Stimulated activated CD4-positive, alpha-beta T cell treated with anti-CD3 and anti-CD28 coated beads, Interleukin-1b, Interleukin-23, amount 100 ng/mL, for 4 hours (primary cell): Measurements from ENCODE around the gene PXDC1.
"Not testable (repeated sequence)": the region's sequence is repeated elsewhere in the genome, so short reads cannot be mapped to it uniquely, and the experiment has no call there.

Experiments used
- DNase-seq, 2 donors: peaks; one replicate each; pipeline ENCODE4 v3.0.0-alpha.2; 2020; ENCODE audit warnings: low read depth in 2 of 2

PXDC1 gene

DNA sequence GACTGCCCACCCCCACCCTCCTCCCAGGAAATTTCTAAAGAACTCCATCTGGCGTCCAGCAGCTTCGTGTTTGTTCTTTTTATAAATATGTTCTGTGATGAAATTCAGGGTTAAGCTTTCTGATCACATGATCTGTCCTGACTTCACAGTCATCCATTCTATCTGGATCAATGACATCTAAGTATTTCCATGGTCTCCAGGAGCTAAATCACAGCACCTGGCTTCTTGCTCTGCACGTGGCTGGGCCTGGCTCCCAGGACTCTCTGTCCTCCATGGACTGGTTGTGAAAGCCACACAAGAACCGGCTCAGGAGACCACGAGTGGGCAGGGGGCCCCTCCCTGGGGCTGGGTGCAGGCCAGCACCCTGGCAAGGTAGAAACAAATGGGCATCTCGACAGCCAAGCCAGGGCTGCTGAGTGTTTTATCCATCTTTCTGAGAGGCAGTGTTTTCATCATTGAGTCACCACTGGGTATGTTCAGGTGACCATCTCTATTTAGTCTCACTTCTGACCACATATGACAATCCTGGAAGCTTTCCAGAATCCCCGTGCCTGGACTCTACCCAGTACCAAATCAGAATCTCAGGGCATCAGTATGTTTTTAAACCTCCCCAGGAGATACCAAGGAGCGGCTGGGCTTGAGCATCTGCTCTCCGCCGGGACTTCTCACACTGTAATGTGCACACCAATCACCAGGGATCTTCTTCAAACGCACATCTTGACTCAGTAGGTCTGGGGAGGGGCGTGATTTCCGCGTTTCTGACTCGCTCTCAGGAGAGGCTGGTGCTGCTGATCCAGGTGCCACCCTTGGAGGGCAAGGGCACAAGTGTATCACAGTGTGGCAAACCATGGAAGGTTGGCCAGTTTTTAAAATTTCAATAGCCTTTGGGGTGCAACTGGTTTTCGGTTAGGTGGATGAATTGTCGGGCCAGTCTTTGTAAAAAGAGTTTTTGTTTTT is 31.6 kb upstream of the PXDC1 start:
- DNase-seq, result no peak

DNA sequence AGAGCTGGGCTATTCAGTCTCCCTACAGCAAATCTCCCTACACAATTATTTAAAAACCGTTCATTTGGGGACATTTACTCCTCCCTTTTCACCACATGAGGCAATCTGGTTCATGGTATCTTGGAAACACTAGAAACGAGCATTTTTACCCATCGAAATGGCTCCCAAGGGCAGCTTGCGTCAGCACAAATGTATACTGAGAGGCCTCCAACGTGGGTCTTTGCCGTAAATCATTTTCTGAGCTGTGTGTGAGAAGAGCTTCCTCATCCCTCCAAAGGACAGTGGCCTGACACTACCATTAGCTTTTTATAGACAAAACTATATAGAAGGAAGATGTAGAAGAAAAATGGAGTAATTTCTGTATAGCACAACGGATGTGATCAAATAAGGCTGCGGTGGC is 30.0 kb upstream of the PXDC1 start:
- DNase-seq, result no peak

DNA sequence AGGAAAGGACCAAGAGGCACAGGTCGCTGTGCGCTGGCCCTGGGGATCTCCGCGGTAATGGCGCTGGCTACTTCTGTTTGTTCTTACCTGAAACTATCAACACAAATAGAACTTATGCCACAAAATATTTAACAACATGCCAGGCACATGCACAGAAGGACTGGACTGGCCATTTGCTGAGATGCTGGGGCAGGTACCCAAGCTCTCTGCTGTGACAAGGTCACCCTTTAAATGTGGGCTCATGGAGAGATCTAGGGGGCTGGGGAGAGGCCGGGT is 28.0 kb upstream of the PXDC1 start:
- no peak for DNase-seq

DNA sequence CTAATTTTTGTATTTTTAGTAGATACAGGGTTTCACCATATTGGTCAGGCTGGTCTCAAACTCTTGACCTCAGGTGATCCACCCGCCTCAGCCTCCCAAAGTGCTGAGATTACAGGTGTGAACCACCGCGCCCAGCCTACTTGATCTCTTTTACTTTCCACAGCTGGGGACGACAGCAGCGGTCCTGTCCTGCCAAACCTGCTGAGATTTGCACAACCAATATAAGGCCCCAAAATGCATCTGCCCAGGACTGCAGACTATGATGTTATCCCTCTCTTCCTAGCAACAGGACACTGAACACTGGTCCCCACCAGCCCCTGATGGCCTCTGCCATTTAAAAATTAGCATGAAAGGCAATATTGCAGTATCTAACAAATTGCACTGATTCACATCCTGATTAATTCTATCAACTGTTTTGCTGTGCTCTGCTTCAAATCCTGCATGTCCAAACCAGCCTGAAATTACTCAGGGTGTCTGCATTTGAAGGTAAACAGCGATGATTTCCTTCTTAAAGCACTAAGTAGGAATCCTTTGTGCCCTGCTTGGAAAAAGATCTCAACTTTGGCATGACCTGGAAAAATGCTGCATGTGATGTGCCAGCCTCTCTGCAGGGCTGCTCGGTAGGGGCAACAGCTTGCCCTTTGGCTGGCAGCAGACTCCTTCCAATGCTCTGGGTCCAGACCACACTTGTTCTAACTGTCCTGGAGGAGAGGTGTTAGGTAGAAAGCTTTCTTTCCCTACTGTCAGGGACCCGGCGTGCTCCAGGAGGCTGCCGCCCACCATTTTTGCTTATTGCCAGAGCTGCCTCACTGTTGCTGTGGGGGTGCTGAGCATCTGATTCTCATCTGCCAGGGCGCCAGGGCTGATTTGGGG is 27.4 kb upstream of the PXDC1 start:
- no peak for DNase-seq

DNA sequence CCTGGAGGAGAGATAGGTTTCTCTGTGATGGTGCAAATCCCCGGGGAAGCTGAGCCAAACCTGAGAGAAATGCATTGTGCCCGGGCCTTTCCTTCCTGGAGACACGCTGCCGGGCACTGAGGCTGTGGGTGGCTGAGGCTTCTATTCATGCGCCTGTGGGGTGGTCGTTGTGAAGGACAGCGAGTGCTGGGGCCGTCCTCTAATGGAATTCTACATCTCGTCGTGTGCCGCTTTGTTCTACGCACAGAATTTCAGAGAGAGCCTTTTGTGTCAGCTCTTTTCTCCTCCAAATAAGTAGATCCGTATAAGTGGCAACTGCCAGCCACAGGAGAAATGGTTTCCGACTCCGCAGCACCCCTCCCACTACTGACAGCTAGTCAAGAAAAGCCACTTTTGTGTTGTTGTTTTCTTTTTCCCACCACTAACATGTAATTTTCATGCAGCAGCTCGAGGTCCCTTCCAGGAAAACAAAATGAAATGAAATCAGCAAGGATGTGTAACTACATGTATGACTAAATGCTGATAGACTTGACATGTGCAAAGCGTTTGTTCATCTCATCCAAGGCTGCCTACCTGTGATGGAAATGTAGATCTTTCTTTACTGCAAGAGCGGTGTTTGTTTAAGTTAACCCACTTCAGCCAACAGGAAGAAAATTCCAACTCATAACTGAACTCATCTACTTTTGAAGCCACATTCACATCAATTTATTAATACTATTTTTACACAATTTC is 26.4 kb upstream of the PXDC1 start:
- no peak for DNase-seq

DNA sequence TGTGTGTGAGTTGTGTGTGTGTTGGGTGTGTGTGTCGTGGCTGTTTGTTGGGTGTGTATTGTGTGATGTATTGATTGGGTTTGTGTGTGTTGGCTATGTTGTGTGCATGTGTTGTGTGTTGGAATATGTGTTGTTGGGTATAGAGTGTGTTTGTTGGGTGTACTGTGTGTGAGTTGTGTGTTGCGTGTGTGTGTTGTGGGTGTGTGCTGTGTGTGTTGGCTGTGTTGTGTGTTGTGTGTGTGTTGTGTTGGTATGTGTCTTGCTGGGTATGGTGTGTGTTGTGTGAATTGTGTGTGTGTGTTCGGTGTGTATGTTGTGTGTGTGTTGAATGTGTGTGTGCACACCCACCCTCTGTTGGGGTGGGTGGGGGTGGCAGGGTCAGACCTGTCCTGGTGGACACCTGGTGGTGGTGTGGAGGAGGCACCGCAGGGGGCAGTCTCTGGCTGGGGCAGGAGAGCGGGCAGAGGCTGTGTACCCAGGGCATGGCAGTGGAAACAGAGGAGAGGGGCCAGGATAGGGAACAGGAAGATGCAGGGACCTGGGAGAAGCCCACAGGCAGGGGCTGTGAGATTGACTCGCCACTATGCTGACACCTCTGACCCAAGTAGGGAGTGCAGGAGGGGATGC is 25.5 kb upstream of the PXDC1 start:
- no peak for DNase-seq

DNA sequence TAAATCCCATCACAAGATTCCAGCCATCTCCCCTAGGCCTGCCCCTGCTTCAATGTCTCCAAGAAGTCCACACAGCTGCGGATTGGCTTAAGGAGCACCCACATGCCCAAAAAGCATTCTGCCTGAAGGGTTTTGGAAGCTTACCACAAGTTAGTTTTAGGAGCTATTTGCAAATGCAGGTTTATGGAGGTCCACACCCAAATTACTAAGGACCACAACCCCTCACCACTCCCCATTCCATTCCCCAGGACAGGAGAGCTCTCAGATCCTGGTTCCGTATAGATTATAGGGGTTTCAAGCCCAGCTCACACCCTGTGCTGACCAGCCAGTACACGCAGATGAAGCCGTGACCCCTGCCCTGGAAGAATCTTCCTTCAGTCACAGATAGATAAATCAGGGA is 24.3 kb upstream of the PXDC1 start:
- no peak for DNase-seq

DNA sequence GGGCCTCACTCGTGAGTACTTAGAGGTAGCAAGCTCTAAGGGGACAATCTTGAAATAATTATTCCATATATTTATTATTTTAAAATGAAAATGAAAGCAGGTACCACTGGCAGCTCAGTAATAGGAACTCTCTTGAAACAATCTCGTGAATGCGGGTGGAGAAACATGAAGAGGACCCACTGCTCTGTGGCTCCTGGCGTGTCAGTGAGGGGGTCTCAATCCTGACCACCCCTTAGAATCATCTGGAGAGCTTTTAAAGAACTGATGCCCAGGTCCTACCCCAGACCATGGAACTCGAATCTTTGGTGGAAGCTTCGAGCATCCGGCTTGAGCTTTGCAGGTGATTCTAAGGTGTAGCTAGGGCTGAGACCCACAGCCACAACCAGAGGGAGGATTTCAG is 23.9 kb upstream of the PXDC1 start:
- no peak for DNase-seq

DNA sequence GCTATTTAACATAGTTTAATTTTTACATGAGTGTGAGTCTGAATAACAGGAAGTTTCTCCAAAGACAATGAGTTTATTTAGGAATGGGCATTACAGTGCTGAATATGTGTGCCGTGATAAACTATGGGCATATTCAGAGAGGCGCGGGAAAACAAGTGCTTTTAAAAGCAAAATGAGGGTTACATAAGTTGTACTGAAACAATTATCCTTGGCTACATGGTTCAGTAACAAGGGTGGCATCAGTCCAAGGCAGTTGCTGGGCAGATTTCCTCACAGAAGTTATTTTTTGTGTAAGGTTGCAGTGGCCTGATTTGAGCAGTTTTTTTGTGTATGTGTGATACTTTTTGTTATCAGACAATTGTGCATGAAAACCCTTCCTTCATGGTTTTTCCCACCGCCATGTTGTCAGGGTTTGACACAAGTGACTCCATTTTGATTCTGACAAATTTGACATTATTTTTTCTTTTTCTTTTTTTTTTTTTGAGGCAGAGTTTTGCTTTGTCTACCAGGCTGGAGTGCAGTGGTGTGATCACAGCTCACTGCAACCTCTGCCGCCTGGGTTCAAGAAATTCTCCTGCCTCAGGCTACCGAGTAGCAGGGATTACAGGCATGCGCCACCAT is 22.3 kb upstream of the PXDC1 start:
- no peak for DNase-seq

DNA sequence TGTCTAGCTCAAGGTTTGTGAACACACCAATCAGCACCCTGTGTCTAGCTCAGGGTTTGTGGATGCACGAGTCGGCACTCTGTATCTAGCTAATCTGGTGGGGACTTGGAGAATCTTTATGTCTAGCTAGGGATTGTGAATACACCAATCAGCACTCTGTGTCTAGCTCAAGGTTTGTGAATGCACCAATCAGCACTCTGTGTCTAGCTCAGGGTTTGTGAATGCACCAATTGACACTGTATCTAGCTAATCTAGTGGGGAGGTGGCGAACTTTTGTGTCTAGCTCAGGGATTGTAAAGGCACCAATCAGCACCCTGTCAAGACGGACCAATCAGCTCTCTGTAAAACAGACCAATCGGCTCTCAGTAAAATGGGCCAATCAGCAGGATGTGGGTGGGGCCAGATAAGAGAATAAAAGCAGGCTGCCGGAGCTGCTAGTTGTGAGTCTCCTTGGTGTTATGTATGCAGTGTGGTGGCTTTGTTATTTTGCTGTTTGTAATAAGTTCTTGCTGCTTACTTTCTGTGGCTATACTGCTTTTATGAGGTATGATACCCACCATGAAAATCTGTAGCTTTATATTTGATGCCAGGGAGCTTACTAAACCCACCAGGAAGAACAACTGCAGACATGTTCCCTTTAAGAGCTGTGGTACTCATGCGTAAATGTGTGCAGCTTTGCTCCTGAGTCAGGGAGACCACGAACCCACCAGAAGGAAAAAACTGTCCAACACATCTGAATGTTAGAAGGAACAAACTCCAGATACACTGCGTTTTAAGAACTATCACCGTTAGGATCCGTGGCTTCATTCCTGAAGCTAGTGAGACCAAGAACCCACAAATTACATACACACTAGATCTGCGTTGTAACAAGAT is 20.9 kb upstream of the PXDC1 start:
- not testable (repeated sequence) for DNase-seq

DNA sequence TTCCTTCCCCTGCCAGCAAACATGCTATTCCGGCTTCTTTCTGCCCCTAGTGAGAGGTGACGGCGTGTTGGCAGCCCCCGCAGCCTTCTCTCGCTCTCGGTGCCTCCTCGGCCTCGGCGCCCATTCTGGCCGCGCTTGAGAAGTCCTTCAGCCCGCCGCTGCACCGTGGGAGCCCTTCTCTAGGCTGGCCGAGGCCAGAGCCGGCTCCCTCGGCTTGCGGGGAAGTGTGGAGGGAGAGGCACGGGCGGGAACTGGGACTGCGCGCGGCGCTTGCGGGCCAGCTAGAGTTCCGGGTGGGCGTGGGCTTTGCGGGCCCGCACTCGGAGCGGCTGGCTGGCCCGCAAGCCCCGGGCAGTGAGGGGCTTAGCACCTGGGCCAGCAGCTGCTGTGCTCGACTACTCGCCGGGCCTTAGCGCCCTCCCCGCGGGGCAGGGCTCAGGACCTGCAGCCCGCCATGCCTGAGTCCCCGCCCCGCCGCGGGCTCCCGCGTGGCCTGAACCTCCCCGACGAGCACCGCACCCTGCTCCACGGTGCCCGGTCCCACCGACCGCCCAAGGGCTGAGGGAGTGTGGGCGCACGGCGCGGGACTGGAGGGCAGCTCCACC is 20.0 kb upstream of the PXDC1 start:
- no peak for DNase-seq

DNA sequence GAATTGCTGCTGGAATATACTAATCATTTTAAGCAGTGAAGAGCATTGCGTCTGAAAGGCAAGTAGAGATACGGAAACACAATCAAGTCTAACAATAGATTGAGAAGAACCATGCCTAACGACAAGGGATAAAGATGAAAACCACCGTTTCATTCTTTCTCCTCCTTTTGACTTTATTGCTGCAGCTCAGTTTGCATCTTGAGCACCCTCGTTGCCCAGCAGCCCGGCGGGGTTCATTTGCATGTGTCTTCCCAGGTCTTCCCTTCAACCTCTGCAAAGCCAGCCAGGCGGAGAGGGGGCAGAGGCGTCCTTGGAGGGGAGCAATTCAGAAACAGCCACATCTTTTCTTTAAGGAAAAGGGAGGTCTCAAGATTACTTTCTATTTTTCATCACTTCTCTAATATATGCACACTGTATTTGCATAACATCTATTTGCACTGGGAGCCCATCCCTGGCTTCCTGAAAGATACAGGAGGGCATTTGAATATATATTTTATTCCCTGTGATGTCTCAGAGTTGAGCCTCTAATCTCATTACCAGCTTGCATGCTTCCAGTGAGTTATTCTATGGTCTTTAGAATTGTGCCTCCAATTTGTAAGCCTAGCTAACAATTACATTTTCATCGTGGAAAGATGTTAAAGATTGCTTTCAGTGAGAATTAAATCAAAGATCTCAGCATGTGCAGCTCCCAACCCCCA is 18.7 kb upstream of the PXDC1 start:
- DNase-seq, result no peak

DNA sequence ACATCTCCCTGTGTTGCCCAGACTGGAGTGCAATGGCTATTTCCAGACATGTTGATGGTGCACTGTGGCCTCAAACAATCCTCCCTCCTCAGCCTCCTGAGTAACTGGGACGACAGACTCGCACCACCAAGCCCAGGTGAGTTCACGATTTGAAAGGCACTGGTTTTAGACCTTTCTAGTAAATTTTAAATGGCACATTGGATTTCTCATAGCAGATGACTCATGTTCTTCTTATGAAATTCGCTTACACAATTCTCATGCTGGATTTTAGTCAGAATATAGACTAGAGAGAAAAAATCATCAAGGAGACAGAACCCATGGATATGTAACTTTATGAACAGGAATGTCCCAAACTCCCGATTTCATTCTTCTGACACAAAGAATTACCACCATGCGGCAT is 18.1 kb upstream of the PXDC1 start:
- DNase-seq, result no peak

DNA sequence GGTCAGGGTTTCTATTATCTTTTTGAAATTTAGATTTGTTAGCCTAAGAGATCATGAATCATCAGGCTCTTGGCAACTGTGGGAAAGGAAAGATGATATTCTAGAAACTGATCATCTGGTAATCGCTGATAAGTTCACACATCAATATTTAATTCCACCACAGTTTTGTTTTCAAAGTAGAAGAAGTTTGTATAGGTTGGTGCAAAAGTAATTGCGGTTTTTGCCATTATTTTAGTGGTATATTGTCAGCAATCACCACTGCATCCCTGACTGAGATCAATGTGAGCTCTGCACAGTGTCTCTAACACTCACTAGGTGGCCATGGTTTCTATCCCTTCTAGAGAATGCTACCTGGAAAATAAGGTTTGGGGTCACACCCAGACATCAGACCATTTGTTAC is 17.0 kb upstream of the PXDC1 start:
- no peak for DNase-seq

DNA sequence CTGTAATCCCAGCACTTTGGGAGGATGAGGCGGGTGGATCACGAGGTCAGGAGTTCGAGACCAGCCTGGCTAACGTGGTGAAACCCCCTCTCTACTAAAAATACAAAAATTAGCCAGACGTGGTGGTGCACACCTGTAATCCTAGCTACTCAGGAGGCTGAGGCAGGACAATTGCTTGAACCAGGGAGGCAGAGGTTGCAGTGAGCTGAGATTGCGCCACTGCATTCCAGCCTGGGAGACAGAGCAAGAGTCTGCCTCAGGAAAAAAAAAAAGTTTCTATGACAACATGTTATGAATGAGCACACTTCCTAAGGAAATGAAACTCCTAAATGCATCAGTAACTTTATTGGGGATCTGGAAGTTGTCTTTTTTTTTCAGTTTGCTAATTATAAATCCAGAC is 16.0 kb upstream of the PXDC1 start:
- not testable (repeated sequence) for DNase-seq

DNA sequence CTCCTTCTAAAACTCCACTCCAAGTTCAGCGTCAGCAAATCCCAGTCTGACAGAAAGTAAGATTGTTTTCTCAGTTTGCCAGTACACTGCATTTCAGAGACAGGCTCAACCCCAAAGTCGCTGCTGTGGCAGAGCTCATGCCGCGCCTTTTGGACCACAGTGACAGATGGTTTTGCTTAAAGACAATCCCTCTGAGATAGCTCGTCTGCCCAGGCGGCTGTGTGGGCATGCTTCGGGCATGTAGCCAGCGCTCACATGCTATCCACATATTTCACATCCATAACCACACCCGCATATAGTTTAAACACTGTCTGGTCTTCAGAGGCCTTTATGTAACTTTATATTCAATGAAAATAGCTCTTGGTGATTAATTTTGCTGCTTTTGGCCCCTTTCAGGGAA is 14.7 kb upstream of the PXDC1 start:
- no peak for DNase-seq

DNA sequence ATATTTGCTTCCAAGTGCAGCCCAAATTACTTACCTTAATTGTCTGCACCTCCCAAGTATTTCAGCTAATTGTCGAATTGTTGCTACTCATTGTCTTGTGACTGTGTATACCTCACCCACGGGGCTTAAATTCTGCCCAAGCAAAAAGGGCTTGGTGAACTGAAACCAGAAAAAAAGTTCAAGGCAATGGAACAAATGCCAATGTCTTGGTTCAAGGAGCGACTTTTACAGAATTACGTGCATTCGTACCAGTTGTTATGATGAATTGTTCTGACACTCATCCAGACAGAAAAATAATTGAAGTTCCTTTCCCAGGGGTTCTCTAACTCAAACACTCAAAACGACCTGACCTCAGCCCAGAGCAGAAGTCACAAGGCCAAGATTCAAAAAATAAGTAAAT is 13.9 kb upstream of the PXDC1 start:
- DNase-seq, result no peak

DNA sequence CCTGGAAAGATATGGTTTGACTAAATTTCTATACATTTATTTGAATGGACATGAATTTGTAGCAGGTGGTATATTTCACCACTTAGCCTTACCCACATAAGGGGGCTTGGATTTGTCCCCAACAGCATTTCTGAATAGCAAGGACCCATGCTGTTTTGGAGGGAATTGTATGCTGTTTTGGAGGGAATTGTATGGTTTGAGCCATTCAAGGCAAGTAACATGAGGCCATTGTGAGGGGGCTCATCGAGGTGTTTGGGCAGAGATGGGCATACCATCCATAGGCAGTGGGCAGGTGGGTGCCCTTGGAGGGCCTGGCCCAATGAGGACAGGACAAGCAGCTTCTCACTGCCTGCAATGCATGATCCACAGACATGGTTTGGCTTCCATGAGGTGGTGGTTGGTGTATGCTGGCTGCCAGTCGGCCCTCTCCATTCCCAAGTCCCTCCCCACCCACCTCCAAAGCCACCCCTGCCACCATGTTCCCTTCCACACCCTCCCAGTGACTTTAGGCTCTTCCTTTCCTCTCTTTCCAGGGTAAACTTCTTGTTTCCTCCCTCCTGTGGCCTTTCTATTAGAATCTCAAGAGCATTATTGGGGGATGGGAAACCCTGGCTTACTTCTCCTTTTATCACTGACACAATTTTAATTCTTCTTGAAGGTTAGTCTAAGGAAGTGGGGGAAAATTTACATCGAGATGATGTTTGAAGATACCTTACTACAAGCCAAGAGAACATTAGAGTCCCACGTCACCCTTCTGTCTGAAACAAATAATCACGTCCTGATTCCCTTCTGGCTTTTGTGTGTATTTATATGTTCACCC is 13.2 kb upstream of the PXDC1 start:
- DNase-seq, result no peak

DNA sequence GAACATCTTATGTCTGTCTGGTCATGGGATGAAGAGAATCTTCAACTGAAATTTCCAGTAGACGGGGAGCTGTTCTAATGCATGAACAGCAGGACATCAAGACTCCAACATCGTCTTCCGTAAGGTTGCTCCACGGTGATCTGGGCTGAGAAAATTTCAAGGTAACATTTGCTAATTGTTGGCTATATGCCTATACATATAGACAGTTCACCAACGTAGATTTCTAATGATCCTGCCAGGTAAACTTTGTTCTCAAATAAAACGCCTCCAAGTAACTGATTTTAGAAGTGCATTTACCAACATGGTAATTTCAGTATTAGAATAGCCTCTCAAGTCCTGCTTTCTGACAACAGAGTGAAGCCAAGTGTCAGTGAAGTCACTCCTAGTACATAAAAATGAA is 11.3 kb upstream of the PXDC1 start:
- no peak for DNase-seq
